ENCODE results near the gene CD34.

CD34 gene

GRCh38 chr1:207870306-207871031, 40.5 kb downstream of the CD34 start:
- DNase-seq, result no peak

DNA sequence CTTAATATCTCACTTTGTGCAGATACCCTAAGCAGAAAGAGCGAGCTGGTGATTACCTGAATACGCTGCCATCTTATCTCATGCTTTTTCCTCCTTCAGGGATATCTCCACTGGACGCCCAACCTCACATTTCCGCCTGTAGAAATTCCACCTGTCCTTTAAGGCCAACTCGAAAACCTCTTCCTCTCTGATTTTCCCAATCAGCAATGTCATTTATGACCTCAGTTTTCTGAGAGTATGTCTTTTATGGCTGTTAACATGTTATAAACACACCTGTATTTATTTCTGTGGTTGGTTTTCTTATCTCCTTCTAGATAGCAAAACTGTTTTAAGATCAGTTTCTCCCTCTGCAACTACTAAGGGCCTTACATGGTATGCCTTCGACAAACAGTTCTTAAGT, 41.1 kb downstream of the CD34 start:
- DNase-seq, result no peak

DNA sequence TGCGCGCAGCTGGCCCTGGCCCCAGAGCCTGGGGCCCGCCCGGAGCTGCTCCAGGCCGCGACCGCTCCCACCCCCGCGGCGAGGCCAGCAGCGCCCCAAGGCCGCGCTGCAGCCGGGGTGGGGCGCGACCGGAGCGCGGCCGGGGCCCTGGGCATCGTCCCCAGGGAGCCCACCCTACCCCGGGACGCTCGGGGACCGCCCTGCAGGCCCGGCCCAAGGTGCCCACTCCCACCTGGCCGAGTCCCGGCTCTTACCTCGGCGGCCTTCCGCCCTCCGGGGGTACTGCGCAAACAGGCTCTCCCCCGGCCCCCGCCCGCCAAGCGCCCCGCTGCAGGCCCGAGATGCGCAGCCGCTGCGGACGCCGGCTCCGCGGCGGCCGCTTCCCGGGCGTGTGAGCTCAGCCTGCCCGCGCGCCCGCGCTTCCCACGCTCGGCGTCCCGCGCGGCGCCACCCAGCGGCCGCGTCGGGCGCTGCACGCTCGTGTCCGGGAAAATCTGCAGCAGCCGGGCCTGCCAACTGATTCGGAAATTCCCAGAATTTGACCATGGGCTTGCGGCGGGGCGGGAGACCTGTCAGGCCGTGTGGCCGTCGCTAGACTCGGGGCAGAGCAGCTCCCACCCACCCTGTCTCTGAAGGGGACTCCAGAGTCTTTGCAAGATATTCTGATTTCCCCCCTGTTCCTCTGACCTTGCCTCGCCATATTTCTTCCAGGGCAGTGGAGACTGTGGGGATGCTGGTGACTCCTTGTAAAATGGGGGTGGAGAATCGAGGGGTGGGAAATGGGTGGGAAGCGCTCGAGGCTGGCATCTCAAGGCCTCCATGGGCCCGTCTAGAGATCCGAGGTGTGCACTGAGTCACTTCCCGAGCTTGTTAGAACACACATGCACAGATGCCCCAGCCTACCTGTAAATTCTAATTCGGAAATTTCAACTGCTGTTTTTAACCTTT, 41.9 kb downstream of the CD34 start:
- DNase-seq, result peak; percentile 73 to 78

GRCh38 chr1:207868251-207868773, 42.6 kb downstream of the CD34 start:
- peak in 1 of 2 experiments; percentile 4 for DNase-seq

DNA sequence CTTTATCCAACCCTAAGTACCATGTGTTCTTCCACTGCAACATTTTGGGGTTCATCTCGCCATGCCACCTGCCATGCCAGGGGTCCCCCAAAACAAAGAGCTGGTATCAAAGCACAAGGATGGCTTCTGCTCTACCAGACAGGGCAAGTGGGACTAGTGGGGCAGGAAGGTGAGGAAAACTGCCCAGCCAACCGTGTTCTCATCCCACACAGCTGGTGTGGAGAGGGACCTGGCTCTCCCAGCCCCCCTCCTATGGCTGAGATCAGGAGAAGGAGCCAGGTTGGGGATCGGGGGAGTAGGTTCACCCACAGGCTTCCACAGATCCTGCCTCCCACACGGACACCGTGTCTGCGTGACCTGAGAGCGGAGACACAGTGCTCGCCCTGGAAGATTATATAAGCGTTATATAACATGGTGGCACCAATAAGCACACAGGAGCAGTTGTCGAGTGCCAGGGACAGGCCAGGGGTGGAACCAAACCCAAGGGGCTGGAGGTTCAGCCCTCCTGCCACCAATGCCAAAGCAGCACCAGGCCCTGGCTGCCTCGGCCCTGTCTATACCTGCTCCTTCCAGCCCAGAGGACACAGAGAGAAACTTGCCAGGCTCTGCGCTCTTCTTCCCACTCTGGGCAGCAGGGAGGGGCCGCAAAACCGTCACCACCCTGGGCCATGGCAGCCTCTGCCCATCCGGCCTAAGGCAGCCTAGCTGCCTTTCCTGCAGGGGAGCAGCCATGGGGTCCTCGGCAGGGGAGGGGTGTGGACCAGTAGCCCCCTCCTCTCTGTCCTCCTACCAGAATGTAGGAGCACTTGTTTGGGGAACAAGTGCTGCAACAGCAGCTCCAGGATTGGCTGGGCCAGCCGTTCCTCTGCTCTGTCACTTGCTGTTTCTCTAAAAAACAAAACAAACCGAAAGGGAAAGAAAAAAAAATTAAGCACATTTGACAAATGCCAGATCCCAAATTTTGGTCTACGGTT, 43.5 kb downstream of the CD34 start:
- DNase-seq, result no peak

DNA sequence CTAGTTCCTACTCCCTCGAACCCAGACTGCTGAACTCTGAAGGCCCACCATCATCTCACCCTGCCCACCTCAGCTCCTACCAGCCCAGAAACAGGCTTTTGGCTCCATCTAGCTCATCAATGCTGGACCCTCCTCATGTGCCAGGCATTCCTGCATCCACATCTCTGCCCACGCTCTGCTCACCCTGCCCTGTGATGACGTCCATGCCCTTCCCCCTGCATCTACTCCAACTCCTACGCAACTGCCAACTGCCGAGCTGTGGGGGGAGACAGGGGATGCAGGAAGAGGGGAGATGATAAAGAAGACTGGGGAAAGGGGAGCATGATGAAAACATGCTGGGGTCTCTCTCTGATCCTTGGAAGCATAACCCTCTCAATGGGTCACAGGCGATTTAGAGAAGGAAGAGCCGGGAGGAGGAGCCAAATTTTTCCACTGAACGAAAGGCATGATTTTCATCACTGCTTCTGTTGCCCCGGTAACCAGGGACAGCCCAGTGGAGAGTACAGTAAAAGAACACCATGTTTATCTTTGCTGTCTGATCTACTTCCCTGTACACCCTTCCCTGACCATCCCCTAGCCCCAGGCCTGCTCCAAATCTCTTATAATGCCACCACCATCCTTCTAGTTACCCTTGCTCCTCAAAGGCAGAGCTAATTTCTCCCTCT, 44.3 kb downstream of the CD34 start:
- DNase-seq, result no peak

DNA sequence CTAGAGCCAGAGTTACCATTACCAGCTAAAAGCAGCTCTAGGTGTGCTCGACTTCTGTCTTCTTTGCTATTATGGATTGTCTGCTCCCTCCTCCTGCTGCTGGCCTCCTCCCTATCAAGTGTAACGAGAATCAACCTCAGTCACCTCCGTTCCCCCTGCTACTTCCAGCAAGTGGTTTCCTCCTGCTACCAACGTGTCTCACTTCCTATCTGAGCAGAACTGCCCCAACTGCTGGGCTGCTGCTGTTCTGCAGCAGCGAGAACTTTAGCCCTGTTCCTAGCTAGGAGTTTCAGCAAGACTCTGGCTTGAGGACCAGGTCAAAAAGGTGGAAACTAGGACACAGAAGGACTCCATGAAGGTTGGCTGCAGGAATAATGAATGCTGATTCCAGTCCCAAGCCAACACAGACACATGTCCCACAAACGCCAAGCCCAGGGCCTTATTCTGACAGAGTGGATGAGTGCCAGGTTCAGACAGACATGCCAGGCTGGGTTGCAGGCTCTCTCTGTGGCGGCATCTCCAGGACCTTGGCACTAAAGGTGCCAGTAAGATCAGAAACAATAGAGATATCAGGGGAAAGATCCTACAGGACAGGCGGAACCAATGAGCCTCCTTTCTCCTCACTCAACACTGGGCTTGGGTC, 46.9 kb downstream of the CD34 start:
- no peak for DNase-seq

GRCh38 chr1:207862241-207862787, 48.6 kb downstream of the CD34 start:
- DNase-seq, result no peak

GRCh38 chr1:207861442-207862177, 49.3 kb downstream of the CD34 start:
- DNase-seq, result no peak

DNA sequence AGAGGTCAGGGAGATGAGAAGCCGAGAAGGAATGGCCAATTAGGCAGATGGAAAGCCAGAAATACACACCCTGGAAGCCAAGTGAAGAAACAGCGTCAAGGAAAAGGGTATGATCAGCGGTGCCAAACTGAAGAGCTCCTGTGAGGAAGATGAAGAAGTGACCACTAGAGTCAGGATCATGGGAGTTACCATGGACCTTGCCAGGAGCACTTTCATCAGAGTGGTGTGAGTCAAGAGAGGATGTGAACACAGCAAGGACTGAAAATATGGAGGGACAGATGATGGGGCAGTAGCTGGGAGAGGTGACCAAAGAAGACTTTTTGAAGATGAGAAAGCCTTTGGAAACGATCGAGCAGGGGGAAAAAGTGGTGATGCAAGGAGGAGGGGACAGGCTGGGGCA, 50.4 kb downstream of the CD34 start:
- no peak for DNase-seq

- no peak for DNase-seq
These were observed 52.1 kb downstream of the CD34 start for GRCh38 chr1:207858806-207859205.

DNA sequence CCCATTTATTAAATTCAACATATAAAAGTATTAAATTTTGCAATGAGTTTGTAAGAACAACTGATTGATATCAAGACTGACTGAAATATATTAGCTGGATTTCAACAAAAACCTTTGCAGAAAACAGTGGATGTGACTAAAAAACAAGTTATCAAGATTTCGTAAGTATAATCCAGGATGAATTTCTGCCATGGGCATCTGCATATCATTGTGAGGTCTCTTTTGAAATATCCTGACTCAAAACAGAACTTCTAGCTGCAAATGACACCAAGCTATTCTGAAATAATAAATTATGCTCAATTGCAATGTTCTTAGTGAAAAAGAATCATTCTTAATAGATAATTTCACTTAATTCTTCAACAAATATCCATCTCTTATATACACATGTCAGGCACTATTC, 52.6 kb downstream of the CD34 start:
- DNase-seq, result no peak

- no peak for DNase-seq
These were observed 53.5 kb downstream of the CD34 start for GRCh38 chr1:207857447-207857846.

GRCh38 chr1:207856276-207857023, 54.5 kb downstream of the CD34 start:
- DNase-seq, result no peak

- no peak for DNase-seq
These were observed 56.9 kb downstream of the CD34 start for GRCh38 chr1:207854001-207854400.

DNA sequence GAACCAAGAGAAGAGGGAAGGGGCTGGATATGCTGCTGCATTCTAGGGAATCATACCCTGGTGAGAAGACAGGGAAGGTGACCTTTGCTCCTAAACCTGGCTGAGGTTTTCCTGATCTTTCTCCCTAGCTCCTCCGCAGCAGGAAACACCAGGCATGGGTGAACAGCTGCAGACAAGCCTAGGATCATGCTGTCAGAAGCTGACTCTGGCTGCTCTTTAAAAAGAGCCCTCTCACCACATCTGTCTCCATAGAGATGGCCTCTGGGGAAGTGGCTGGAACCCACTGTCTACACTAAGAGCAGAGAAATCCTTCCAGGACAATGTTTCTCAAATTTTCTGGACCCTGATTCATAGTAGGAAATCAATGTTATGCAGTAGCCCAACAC, 57.6 kb downstream of the CD34 start:
- DNase-seq, result no peak

DNA sequence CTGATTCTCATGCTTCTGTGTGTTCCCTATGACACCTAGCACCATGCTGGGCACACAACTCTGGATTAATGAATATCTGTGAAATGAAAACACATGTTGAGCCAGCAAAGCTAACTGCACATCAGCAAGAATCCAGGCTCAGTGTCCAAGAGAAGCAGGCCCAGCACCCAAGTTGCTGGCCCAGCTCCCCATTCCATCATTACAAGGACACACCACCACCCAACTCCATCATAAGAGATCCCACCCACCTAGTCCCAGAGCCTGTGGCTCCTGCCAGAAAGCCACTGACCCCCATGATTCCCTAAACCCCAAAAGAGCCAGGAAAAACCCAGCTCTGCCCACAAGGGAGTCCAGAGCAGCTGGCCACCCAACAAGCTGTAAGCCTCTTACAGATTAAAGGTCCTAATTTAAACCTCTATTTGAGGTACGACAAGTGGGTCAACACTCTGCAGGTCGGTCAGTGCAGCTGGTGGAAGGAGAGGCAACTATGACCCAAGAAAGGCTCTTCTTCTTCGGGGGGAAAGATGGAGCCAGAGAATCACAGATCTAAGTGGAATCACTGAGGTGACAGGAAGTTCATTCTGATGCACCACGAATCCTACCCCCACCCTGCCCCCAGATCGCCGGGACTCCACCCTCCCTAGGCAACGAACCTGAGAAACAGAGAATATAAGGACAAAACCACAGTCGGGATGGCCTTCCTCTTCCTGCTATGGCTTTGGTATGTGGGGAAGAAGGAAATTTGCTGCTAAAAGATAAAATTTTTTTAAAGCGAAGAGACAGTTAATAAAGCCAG, 58.2 kb downstream of the CD34 start:
- no peak for DNase-seq

DNA sequence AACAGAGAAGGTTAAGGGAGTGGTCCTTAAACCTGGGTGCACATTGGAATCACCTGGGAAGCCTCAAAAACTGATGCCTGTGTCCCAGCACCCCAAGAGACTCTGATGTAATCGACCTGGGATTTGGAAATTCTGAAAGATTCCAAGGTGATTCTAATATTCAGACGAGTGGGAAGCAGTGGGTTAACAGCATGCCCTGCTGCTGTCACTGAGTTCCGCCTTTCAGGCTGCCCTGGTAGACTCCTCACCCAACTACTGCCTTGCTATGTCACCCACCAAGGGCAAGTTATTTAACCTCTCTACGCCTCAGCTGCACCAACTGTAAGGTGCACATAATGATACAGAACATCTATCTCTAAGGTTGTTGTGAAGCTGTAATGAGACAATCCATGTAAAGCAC, 59.2 kb downstream of the CD34 start:
- DNase-seq, result no peak
